Endodermal cell (in vitro differentiated cells): ENCODE data around the gene C16orf54. TPM values are rescaled to one million over a fixed set of nuclear protein-coding genes. Genes with fewer than 3 reads are reported as not detected.

ENCODE experiments used
- DNase-seq: peaks from one replicate; pipeline ENCODE4 v3.0.0-alpha.2; 2017
- H3K27ac ChIP-seq: 2 replicates; pipeline ENCODE4 v1.5.1; 2013; ENCODE audit warnings: mild to moderate bottlenecking, low read depth, low read length, moderate library complexity
- H3K27me3 ChIP-seq: 2 replicates; pipeline ENCODE4 v1.6.1; 2013; ENCODE audit warnings: mild to moderate bottlenecking, low read length, moderate library complexity; ENCODE audit not compliant: insufficient read depth, control insufficient read depth, poor library complexity, severe bottlenecking
- H3K36me3 ChIP-seq: 2 replicates; pipeline ENCODE4 v1.7.0; 2013; ENCODE audit warnings: mild to moderate bottlenecking, low read length, moderate library complexity; ENCODE audit not compliant: control insufficient read depth, insufficient read depth
- H3K4me1 ChIP-seq: one replicate; pipeline ENCODE4 v1.7.0; 2013; ENCODE audit warnings: low read length; ENCODE audit not compliant: control insufficient read depth, insufficient read depth
- H3K4me3 ChIP-seq: 2 replicates; pipeline ENCODE4 v1.5.1; 2013; ENCODE audit warnings: mild to moderate bottlenecking, low read length, moderate library complexity
- H3K9ac ChIP-seq: 2 replicates; pipeline ENCODE4 v1.6.1; 2013; ENCODE audit warnings: mild to moderate bottlenecking, low read length, moderate library complexity; ENCODE audit not compliant: poor library complexity, severe bottlenecking; ENCODE audit errors: extremely low read depth
- H3K9me3 ChIP-seq: 2 replicates; pipeline ENCODE4 v1.6.1; 2013; ENCODE audit warnings: mild to moderate bottlenecking, low read length, moderate library complexity; ENCODE audit not compliant: control insufficient read depth
- H3K27ac Mint-ChIP-seq: 2 replicates; pipeline ENCODE4 v1.8.0; 2020; ENCODE audit warnings: mixed read lengths
- H3K27me3 Mint-ChIP-seq: 2 replicates; pipeline ENCODE4 v1.8.0; 2021; ENCODE audit warnings: mild to moderate bottlenecking, mixed read lengths; ENCODE audit not compliant: insufficient read depth
- H3K36me3 Mint-ChIP-seq: 2 replicates; pipeline ENCODE4 v1.8.0; 2020; ENCODE audit warnings: low read depth, mixed read lengths
- H3K4me1 Mint-ChIP-seq: 2 replicates; pipeline ENCODE4 v1.8.0; 2020; ENCODE audit warnings: mixed read lengths
- H3K4me3 Mint-ChIP-seq: 2 replicates; pipeline ENCODE4 v1.8.0; 2020; ENCODE audit warnings: mild to moderate bottlenecking, moderate library complexity, mixed read lengths
- H3K9me3 Mint-ChIP-seq: 2 replicates; pipeline ENCODE4 v1.8.0; 2020; ENCODE audit warnings: mild to moderate bottlenecking, mixed read lengths
- WGBS, 2 experiments: methylation state at CpG; one replicate each; pipeline versions ENCODE4 v1.1.5 to v1.1.7; 2013; ENCODE audit warnings: missing lambda C conversion rate in 2 of 2, mixed read lengths in 1 of 2; ENCODE audit not compliant: insufficient coverage in 1 of 2, insufficient read length in 1 of 2; 5-methylcytosine and 5-hydroxymethylcytosine counted together
- total RNA-seq, 2 donors: library from RNA; stranded (reverse); fragmentation: NEBNext Ultra II Directional in 1 of 2; extraction: Animal tissue kit (Norgen Biotek cat#: 25700) in 1 of 2; gene quantifications; 2 replicates in 1 of 2; 3 replicates in 1 of 2; pipeline ENCODE4 v1.2.1, GENCODE V29; 2021
- TF ChIP-seq, protein P1 (sequence below): fragments of 200-600 bp; sonication (generic); conservative IDR thresholded peaks from 2 replicates; pipeline ENCODE4 v1.5.0; 2021; ENCODE audit warnings: antibody characterized with exemption, mild to moderate bottlenecking

Gene C16orf54
- total RNA-seq, 2 donors from 2014 or later: not detected

DNA sequence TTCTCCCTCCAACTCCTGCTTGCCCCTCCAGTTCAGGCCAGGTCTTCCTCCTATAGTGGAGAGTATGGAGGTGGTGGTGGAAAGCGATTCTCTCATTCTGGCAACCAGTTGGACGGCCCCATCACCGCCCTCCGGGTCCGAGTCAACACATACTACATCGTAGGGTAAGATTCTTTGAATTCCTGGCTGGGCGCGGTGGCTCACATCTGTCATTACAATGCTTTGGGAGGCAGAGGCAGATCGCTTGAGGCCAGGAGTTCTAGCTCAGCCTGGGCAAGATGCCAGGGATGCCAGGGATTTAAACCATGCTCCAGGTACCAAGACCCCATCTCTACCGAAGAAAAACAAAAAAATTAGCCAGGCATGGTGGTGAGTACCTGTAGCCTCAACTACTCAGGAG, 33.7 kb upstream of the C16orf54 start:
- no peaks in the 10 kb centered on the region for H3K4me1 Mint-ChIP-seq
- H3K36me3 Mint-ChIP-seq: no peaks in the 10 kb centered on the region
- no peaks in the 10 kb centered on the region for H3K4me1 ChIP-seq
- no peaks in the 10 kb centered on the region for H3K27me3 ChIP-seq
- H3K27ac ChIP-seq: no peak overlapping the region
- H3K9ac ChIP-seq: no peak overlapping the region
- DNase-seq: peak; percentile 65
- WGBS, 2 experiments: 69 to 78% methylated on average over 5 to 10 of the region's 10 CpGs
- no peak overlapping the region for H3K4me3 ChIP-seq
- H3K9me3 ChIP-seq: no peaks in the 10 kb centered on the region
- H3K27ac Mint-ChIP-seq: no peak overlapping the region
- TF ChIP-seq, protein P1, sequence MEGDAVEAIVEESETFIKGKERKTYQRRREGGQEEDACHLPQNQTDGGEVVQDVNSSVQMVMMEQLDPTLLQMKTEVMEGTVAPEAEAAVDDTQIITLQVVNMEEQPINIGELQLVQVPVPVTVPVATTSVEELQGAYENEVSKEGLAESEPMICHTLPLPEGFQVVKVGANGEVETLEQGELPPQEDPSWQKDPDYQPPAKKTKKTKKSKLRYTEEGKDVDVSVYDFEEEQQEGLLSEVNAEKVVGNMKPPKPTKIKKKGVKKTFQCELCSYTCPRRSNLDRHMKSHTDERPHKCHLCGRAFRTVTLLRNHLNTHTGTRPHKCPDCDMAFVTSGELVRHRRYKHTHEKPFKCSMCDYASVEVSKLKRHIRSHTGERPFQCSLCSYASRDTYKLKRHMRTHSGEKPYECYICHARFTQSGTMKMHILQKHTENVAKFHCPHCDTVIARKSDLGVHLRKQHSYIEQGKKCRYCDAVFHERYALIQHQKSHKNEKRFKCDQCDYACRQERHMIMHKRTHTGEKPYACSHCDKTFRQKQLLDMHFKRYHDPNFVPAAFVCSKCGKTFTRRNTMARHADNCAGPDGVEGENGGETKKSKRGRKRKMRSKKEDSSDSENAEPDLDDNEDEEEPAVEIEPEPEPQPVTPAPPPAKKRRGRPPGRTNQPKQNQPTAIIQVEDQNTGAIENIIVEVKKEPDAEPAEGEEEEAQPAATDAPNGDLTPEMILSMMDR: no peak
- H3K27me3 Mint-ChIP-seq: peaks cover 47% of the 10 kb centered on the region
- H3K4me3 Mint-ChIP-seq: no peak overlapping the region
- no peaks in the 10 kb centered on the region for H3K36me3 ChIP-seq
- H3K9me3 Mint-ChIP-seq: no peaks in the 10 kb centered on the region

DNA sequence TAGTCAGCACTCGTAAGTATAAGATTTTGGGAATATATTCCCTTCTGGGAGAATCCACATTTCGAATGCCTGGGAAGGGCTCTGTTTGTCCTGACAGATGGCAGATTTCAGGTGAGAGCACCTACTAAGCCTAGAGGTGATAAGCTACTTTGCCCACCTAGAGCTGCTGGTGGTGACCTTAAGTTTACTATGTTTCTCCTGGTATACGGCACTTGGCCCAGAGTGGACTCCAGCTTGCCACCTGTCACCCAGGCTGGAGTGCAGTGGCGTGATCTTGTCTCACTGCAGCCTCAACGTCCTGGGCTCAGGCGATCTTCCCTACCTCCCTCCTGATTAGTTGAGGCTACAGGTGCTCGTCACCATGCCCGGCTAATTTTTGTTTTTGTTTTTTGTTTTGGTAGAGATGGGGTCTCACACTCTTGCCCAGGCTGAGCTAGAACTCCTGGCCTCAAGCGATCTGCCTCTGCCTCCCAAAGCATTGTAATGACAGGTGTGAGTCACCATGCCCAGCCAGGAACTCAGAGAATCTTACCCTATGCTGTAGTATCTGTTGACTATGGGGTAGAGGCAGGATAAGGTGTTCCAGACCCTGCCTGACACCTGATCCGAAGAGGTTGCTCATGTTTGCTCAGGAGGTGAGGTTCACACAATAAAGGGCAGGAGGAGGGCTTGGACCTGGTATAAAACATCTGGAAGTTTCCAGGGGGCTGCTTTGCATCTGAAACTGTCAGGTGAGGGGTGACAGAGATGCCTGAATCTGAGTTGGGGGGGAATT, 32.0 kb upstream of the C16orf54 start, which contains the start of gene ZG16:
TSS of gene ZG16 (plus strand) at position 681 of the 775 bp plus-strand sequence. CDS start 1,011 bp downstream, outside the sequence.
- 73 to 99% methylated on average over 7 to 10 of the region's 10 CpGs for WGBS, 2 experiments
- Histone ChIP-seq H3K27me3 (no peaks in the 10 kb centered on the region), H3K36me3 (no peaks in the 10 kb centered on the region), H3K4me1 (no peaks in the 10 kb centered on the region), H3K9ac (no peak within 1 kb of the TSS), H3K27ac (no peak within 1 kb of the TSS), H3K4me3 (no peak within 1 kb of the TSS), H3K9me3 (no peaks in the 10 kb centered on the region)
- H3K9me3 Mint-ChIP-seq: no peaks in the 10 kb centered on the region
- H3K27me3 Mint-ChIP-seq: peaks cover 39% of the 10 kb centered on the region
- no peak within 1 kb of the TSS for H3K27ac Mint-ChIP-seq
- no peaks in the 10 kb centered on the region for H3K4me1 Mint-ChIP-seq
- TF ChIP-seq, protein P1: no peak
- H3K4me3 Mint-ChIP-seq: no peak within 1 kb of the TSS
- H3K36me3 Mint-ChIP-seq: no peaks in the 10 kb centered on the region
- DNase-seq: no peak

DNA sequence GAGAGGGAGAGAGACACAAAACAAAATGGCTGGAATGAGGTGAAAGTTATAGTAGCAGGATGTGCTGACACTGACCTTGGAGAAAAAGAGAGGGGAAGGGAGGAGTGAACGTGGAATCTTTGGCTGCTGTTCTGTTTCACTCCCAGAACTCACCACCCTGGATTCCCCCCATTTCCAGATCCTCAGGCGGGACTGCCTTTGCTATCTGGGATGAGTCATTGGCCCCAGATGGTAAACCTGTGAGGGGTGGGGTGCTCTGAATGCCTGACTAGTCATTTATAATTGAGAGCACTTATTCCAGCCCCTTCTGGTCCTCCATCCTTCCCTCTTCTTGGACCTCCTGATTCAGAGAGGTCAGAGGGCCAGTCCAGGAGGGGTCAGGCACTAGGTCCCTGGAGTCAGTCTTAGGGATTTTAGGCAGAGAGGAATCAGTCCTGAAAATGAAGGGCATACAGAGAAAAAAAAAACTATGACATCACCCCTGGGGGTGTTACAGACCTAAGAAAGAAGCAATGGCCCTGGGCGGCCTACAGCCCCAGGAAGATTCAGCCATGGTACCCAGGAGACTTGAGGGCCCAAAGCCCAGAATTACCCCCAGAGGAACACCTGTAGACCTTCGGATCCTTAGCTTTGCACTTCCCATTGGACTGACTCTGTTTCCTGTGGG, 30.1 kb upstream of the C16orf54 start:
- no peak overlapping the region for H3K9ac ChIP-seq
- no peak overlapping the region for H3K27ac ChIP-seq
- H3K27me3 ChIP-seq: no peaks in the 10 kb centered on the region
- DNase-seq: no peak
- TF ChIP-seq, protein P1: no peak
- Mint-ChIP-seq H3K9me3 (no peaks in the 10 kb centered on the region), H3K4me1 (no peaks in the 10 kb centered on the region), H3K27me3 (peaks cover 30% of the 10 kb centered on the region), H3K4me3 (no peak overlapping the region), H3K36me3 (no peaks in the 10 kb centered on the region), H3K27ac (no peak overlapping the region)
- 74 to 100% methylated on average over 1 to 4 of the region's 4 CpGs for WGBS, 2 experiments
- H3K4me3 ChIP-seq: no peak overlapping the region
- H3K4me1 ChIP-seq: no peaks in the 10 kb centered on the region
- no peaks in the 10 kb centered on the region for H3K36me3 ChIP-seq
- no peaks in the 10 kb centered on the region for H3K9me3 ChIP-seq
